GM18907 (cell line): ENCODE measurements around the gene CTR9.

Experiments used
- ATAC-seq: cut with Tn5 transposase; IDR thresholded peaks from one replicate; pipeline ENCODE4 v1.9.1; 2021; ENCODE audit warnings: mild to moderate bottlenecking, moderate library complexity; ENCODE audit not compliant: unreplicated experiment

Gene CTR9

DNA sequence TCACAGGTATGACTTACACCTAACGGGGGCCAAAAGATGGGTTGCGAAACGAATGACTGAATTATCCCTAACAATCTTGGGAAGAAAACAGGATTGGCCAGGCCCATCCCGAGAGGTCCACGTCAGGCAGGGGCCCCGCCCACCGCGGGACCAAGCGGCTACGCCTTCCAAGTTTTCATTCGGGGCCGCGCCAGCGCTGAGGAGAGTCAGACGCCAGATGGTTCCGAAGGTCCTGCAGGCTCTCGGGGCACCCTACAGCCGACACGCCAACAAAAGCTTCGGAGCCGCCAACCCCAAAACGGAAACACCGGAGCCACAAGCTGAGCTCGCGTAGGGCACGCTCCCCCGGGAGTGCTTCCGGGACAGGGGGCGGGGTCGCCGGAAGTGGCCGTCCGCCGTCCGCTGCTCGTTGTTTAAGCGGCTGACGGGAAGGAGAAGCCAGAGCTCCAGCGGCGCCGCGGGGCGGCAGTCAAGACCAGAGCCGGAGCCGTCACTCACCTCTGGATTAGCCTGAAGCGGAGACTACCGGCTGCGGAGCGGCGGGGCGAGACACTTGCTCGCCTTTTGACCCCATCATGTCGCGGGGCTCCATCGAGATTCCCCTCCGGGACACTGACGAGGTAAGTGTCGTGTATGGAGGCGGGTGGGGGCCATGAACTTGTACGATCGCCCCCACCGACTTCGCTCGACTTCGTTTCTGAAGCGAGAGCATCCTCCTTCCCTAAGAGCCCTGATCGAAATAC is at the start of gene CTR9:
Gene CTR9 (plus strand): TSS at position 409 of the 743 bp plus-strand sequence. CDS start 167 bp downstream, at position 576.
- ATAC-seq = peak; percentile 90

DNA sequence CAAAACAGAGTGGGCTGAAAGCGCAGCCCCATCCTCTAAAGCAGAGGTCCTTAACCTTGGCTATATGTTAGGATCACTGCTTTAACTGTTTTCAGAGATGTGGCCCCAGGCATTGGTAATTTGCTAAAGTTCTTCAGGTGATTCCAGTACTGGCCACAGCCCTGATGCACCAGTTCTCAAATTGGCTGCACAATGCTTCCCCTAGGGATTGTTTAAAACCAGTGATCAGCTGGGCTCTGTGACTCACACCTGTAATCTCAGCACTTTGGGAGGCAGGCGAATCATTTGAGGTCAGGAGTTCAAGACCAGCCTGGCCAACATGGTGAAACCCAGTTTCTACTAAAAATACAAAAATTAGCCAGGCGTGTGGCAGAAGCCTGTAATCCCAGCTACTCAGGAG is 49.1 kb upstream of the CTR9 start:
- no peak for ATAC-seq

DNA sequence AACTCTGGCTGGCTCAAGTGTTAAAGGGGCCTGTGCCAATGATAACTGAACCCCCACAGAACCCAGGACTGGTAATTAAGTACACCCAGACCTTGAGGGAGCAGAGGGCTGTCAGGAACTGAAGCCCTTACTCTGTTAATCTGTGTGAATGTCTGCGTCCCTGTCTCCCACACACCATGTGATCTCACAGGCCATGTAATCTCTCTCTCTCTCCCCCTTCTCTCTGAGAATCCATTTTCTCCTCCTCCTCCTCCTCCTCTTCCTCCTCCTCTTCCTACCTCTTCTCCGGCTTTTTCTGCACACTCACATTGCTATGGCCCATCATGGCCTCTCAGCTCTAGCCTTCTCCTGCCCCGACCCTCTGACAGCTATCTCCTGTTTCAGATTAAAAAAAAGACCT is 42.9 kb upstream of the CTR9 start:
- ATAC-seq = no peak

DNA sequence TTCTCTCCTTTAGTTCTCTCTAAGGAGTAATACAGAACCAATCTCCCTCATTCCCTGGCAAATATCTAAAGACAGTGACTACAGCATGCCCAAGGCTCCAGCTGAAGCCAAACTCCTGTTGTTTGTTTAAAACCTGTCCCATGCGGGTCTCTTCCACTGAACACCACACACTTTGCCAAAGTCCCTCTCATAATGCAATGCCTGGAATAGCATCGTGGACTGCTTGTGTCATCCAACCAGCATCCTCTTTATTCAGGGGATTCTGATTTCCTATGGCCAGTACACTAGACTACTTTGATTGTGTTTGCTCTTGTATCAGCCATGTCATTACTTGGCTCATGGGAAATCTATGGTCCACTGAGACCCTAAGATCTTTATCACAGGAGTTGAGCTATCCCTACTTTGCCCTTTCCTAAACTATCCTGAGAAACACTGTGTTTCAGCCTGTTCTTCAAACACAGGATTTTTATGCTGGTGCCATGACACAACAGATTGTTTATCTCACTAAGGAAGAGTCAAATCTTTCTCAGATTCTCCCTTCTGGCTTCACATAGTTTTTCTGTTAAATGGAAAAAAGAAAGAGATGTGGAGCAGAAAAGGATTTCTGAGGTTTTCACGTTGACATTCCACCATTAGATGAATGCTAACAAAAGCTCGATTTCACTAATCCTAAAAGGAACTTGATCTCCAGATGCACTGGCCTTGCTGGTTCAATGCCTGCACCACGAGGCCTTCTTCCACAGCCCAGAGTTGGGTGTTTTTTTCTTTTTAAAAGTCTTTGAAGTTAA is 41.6 kb upstream of the CTR9 start:
- ATAC-seq = no peak

DNA sequence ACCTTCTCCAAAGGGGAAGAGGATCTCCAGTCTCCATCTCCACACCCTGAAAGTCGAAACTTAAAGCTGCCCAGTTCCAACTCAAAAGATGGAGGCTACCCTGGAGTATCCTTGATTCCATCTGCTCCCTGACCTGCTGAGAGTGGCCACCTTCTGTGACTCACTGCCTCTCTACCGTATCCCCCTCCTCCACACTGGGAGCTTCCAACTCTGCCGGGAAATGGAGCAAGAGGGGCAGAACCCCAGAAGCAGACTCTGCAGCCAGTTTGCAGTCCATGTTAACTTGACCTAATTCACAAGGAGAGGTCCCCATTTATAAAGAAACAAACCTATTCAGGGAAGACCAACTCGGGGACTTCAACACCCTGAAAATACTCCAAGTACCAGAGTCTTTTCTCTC is 35.5 kb upstream of the CTR9 start:
- no peak for ATAC-seq

DNA sequence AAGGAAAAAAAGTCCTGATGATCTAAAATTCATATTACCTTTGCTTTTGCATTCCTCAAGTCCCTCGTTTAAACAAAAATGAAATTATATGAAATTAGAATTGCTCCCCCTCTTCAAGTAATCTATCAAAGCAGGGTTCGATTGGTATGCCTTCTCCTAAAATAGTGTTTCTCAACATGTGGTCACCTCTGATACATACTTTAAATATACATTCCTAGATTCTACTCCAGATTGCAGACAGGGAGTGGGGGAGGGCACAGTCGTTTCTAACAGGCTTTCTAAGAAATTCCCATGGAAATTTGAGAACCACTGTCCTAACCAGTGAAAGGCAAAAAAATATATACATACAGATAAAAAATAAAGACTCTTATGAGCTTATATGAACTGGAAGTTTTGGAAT is 34.9 kb upstream of the CTR9 start:
- no peak for ATAC-seq

DNA sequence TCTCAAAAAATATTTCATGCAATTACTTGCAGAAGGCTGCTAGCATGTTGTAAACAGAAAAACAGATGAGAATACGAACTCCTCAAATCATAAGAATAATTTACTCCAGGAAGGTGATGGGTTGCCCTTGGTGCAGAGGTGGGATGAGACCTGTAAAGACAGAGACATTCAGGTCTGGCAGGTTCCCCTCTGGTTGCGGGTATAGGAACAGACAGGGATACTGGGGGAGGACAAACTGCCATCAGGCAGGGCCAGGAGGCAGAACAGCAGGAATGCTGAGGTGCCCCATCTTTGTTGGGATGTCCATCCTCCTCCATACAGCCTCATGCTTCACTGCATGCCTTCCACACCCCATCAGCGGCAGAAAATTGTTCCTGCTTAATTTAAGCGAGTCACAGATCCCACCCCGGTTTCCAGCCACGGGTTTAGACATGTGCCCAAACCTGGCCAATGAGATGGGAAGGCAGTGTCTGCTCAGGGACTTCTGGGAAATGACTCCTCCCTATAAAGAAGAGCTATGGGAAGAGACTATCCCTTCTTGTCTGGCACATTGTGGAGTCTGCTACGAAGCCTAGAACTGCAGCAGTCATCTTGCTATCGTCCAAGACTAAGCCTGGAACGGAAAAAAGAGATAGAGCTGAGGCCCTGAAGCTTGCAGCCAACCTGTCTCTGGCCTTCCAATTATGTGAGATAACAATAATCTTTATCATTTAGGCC is 34.3 kb upstream of the CTR9 start:
- ATAC-seq = no peak

DNA sequence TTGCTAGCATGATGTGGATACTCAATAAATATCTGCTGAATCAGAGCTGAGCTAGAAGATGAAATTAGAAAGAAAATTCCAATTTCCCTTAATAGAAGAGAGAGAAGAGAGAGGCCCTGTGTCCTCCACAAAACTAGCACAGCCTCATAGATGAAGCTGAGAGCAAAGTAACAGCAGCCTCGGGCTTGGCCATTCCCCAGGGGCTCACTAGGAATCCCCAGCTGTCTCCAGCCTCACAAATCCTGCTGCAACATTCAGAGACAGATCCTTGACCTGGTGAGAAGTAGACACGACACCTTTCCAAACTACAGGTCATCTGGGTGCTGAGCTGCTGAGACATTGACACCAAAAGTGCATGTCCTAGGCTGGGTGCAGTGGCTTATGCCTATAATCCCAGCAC is 31.4 kb upstream of the CTR9 start:
- ATAC-seq = no peak

DNA sequence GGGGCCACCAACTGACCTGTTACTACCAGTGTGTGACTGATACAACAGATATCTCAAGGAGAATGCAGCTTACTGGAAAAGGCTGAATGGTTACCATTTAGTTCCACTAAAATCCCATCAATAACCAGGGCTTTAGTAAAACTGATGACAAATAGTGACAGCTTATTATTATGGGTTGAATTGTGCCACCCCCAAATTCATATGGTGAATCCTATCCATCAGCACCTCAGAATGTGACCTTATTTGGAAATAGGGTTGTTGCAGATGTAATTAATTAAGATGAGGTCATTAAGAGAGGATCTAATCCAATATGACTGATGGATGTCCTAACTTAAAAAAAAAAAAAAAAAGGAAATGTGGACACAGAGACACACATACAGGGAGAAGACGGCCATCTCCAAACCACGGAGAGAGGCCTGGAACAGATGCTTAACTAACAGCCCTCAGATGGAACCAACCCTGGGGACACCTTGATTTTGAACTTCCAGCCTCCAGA is 30.1 kb upstream of the CTR9 start:
- ATAC-seq = no peak

DNA sequence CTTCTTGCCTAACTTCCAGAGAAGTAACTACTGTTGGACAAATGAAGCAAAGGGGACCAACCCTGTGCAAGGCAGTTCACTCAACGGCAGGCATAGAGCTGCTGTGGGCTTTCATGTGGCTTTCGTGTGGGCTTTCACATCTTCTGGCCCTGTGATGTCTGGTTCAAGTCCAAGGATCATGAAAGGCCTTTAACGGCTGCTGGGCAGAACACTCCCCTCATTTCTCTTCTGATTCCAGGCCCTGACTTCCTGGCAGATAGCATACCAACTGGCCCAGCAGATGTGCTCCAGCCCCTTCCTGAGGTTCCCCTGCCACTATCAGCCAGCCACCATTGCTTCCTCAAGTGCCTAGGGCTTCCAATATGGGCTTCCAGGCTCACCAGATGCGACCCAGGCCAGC is 28.7 kb upstream of the CTR9 start:
- no peak for ATAC-seq

DNA sequence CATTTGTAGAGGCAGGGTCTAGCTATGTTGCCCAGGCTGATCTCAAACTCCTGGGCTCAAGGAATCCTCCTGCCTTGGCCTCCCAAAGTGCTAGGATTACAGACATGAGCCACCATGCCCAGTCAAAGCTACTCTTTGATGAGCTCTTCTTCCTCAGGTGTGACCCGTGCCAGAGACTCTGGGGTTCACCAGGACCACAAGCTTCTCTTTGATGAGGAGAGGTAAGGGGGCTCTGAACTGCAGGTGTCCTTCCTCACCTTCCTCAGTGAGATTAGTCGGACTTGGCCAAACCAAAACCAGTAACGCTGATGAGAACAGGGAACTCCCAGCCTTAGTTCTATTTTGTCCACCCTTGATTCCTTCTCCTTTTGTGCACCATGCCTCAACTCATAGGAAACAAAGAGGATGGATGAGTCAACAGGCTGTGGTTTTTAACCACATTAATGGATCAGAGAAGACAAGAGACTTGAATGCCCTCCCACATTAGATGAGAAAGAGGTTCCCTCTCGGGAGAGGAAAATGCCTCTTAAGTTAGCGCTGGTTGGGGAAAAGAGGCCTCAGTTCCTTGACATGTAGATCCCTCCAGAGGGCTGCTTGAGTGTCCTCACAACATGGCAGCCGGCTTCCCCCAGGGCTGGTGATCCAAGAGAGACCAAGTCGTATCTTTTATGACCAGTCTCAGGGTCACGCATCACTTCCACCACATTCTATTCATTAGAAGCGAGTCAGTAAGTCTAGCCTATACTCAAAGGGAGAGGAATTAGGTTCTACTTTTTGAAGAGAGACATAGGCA is 25.7 kb upstream of the CTR9 start:
- no peak for ATAC-seq

DNA sequence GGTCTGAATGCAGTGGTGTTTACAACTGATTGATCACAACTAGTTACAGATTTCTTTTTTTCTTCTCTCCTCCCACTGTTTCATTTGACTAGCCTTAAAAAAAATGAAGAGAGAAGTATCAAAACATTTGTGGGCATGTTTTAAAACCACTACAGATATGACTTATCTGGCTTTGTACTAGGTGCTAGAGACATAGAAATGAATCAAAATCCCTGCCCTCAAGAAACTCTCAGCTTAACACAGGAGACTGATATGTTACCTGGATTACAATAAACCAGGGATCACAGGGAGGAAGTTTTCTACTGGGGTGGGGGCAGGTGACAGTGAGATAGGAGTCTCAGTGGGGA is 25.2 kb upstream of the CTR9 start:
- ATAC-seq = no peak

DNA sequence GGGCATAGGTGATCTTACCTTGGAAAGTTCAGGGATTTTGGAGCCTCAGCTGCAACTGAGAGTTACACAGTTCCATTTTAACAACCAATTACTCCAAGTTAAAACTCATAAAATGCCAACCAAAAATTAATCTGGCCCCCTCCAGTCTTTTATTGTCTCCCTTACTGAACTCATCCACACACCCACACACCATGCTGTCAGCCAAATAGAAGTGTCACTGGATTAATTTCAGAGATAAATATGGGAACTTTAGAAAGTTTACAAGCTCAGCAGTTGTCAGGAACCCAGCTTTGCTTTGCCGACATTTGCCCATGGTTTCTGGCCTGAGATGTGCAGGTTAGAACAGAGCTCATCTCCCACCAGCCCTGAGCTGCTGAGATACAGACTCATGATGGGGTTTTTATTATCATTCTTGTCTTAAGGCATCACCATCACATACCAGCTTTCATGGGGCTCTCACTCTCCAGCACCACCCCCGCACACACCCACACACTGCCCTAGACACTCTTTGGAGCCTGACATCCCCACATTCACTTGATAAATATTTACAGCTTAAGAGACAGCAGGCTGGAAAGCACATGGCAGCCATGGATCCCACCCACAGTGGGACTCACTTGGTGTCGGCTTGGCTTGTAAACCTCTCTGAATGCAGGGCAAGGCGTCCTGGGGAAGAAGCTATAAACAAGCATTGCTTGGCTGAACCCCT is 23.7 kb upstream of the CTR9 start:
- ATAC-seq = no peak

DNA sequence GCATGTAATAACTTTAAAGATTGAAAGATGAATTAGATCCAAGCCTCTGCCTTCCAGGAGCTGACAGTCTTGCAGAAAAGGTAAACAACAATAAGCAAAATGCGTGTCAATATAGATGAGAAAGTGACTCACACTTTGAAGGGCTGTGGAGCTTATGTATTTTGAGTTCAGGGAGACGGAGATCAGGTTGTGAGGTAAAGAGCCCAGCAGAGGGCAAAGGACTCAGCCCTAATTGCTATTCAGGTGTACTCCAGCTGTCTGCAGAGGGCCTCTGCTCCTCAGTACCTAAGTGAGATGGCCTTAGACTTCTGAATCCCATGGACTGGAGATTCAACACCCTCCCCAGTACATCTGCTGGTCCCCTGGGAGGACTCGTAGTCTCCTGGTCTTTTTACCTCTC is 22.9 kb upstream of the CTR9 start:
- ATAC-seq = no peak

DNA sequence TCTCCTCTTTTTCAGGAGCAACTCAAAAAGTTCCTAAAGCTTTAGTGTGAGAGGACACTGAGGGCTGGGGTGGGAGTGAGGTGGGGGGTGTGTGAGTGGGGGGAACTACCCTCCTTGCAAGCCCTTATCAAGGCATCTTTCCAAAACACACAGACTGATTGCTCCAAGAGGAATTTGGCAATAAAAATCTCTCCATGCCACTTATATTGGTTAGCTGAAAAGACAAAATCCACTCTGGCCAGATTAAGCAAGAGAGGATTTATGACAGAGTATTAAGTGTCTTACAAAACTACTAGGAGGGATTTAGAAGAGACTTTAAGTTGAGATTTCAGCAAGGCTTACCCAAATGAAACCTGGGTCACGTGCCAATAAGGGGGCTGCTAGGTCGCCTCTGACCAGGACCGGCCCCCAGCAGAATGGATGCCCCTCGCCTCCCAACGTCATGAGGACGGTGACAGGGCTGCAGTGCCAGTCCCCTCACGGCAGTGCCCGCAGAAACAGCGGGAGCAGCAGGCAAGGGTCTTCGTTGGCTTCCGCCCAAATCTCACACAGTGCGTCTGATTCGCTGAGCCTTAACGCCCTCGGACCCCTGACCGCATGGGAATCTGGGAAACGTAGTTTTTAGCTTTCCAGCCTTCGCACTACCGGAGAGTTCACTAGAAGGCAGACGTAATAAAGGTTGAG is 22.1 kb upstream of the CTR9 start:
- ATAC-seq = no peak

DNA sequence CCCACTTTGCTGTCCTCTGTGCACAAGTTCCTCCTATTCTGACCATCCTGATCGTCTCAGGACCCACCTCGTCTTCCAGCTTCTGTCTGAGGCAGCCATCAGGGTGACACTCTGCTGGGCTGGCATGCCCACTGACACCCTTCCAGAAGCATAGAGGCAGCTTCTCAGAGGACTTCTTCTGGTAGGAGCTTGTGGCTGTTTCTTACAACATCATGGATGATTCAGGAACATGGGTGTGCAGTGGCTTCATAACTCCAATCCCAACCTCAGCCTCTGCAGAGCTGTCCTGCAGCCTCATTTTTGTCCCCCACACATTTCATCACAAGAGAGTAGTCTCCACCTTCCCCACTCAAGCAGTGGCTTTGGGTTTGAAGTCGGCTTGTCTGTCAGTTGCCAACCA is 20.9 kb upstream of the CTR9 start:
- no peak for ATAC-seq

DNA sequence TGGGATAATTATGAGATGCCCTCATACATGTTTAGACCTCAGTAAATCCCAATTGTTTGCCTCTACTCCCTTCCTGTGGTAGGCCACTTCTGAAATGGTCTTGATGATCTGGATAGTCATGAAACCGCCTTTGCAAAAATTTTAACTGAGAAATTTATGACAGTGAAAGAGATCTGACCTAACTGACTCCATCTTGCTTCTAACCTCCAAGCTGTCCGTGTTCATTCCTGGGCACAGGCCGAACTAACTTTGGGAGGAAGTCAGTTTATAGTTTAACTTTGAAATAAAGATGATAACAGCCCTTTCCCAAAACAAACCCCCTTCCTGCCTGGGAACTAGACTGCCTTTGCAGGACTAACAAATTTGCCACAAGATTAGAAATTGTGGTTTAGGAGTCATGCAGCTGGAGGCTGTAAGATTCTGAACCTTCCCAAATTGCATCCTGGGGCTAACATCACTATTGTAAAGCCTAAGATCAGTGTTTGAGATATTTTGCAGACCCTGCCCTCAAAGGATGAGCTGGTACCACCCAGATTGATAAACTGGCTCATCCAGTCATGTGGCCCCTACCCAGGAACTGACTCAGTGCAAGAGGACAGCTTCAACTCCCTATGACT is 19.9 kb upstream of the CTR9 start:
- ATAC-seq = no peak

DNA sequence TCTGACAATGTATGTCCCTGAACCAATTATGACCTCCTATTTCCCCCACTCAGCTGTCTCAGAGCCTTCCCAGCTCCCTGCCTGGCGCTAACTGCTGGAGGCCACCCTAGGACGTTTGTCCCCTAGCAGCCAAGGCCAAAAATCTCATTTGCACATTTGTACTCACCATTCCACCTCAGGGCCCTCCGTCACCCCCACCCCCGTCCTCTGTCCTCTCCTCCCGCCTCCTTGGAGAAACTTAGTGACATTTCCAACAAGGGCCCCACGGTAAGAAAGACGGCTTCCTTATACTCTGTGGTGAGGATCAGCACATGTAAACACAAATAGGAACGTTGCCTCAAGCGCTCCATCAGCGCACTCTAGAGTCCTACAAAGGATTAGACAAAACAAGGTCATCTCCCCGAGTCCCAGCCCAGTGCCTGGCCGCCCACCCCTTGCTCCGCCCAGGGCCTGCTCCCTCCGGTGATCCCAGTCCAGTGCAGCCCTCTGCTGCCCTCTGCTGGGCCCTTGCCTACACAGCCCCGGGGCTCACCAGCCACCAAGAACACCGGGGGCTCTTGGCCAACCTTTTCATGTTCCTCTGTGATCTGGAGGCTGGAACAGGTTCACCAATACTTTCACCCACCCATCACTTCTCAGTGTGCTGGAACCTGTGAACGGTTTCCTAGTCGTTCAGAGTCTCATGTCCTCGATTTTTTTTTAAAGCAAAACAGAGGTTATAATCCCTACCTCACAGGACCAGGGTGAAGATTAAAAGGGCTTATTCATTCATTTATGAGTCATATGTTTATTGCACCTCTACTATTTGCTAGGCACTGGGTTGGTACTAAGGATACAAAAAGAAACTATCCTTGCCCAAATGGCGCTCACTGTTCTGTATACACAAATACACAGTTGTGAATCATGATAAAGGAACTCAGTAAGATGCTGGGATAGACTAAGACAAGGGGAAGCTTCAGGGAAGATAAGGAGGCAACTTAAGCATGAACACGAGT is 15.3 kb upstream of the CTR9 start:
- peak; percentile 96 for ATAC-seq
